Measurements from ENCODE around the gene TACC2.

GRCh38 chr10:122049076-122049475 is 60.1 kb downstream of the TACC2 start:
- TF ChIP-seq POLR2A (IDR thresholded peaks at IDR 0.05): no peak
- TF ChIP-seq, protein P1, sequence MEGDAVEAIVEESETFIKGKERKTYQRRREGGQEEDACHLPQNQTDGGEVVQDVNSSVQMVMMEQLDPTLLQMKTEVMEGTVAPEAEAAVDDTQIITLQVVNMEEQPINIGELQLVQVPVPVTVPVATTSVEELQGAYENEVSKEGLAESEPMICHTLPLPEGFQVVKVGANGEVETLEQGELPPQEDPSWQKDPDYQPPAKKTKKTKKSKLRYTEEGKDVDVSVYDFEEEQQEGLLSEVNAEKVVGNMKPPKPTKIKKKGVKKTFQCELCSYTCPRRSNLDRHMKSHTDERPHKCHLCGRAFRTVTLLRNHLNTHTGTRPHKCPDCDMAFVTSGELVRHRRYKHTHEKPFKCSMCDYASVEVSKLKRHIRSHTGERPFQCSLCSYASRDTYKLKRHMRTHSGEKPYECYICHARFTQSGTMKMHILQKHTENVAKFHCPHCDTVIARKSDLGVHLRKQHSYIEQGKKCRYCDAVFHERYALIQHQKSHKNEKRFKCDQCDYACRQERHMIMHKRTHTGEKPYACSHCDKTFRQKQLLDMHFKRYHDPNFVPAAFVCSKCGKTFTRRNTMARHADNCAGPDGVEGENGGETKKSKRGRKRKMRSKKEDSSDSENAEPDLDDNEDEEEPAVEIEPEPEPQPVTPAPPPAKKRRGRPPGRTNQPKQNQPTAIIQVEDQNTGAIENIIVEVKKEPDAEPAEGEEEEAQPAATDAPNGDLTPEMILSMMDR (IDR thresholded peaks at IDR 0.05): no peak
